Stimulated activated CD8-positive, alpha-beta memory T cell treated with anti-CD3 and anti-CD28 coated beads, Interleukin-2, amount 100 ng/mL, for 1 hour (primary cell): ENCODE results near the gene WNT1.

ENCODE experiments used
- DNase-seq, 2 donors: peaks; one replicate each; pipeline ENCODE4 v3.0.0-alpha.2; 2020; ENCODE audit warnings: low read depth in 2 of 2

Gene WNT1

DNA sequence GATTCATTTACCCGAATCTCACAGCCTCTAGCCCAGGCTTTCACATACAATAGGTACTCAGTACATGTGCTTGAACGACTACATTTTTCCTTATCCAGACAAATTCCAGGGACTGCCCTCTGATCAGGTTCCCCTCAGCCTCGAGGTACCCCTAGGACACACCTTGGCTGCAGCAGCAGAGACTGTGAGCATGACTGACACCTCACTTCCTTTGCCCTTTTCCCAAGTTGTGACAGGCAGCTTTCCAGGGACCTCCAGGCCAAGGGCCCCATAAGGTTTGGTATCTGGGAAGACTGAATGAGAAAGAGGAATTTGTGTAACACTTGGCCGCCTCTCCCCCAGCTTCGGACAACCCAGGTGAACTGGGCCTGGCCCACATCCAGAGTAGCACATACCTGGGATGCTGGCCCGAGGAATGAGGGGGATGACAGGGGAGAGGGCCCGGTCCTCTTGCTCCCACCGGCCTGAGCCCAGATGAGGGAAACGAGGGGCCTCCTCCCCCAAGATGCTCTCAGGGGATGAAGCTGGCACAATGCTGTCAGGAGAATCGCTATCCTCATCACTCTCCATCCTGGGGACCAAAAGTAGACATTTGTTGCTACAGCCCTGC, 50.6 kb downstream of the WNT1 start:
- no peak for DNase-seq

DNA sequence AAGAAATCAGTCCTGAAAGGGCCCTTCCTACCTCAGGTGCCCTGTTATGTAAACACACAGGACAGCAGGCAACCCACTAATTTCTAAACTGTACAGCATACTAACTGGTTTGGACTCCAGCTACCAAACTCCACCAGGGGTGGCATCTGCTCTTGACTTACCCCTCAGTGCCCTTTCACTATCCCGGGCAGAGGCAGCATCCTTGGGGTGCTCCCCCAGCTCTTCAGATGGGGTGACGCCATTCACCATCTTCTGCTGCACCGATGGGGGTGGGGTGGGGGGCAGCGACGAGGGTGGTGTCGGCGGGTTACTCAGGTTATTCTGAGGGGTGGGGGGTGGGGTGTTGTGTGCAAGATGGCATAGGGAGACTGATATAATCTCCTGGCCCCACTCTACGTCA, 52.0 kb downstream of the WNT1 start:
- no peak for DNase-seq

DNA sequence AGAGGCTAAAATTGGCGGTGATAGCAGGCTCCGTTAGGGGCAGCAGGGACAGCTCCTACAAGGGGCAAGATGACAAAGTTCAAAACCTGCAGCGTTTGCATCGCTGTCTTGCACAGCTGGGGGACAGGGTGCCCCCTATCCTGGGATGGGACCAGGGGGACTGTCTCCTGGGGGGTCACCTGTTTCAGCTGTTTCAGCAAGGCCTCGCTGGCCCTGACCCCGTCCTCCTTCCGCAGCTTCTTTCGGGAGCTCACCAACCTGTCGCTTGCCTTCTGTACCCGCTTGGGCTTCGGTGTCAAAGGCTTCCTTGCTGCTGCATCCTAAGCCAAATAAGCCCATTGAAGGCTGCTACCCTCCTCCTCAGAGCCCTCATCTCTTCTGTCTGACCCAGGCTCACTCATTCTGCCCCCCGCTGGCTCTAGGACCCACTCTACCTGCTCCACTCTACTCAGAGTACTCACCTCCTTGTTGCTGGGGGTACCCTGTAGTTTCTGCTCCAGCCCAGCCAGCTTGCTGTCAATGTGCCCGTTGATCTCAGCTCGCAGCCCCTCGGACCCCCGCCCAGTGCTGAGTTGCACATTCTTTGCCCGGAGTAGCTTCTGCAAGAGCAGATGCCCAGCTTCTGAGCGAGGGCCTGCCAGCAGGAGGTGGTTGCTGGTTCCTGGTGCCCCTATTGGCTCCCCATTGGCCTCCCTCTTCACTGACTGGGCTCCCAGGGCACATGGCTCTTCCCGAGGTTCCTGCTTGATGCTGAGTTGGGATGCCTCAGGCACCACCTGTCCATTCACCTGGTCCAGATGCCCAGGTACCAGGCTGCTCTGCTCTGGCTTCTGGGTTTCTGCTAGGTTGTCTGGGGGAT, 52.8 kb downstream of the WNT1 start:
- no peak for DNase-seq

DNA sequence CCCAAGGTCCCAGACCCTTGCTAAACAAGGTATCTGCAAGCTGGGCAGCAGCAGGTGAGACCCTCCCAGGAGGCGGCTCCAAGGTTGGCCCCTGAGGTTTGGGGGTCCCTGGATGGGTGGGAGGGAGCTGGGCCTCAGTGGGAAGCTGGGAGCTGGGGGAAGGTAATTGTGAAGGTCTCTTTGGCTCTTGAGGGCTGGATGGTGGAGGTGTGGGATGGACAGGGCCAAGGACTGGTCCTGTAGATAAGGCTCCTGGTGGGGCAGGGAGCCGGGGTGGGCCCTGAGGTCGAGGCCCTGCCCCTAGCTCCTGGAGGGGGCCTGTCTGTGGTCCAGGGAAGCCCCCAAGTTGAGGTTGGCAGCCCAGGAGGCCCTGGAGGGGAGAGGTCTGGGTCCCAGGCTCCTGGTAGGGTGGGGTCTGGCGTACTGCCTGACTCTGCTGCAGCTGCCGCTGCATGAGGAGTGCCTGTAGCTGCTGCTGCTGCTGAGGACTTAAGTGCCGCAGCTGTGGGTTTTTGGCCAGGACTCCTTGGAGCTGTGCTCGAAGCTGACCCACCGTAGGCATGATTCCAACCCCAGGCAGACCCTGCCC, 53.5 kb downstream of the WNT1 start:
- no peak for DNase-seq
